DMS 273 treated with DMSO at 0.1 percent for 48 hours (cell line): ENCODE results near the gene ZWILCH.

ENCODE experiments used
- DNase-seq: peaks from one replicate; lab custom pipeline; 2025; lab: John Stamatoyannopoulos, UW

The ZWILCH gene

DNA sequence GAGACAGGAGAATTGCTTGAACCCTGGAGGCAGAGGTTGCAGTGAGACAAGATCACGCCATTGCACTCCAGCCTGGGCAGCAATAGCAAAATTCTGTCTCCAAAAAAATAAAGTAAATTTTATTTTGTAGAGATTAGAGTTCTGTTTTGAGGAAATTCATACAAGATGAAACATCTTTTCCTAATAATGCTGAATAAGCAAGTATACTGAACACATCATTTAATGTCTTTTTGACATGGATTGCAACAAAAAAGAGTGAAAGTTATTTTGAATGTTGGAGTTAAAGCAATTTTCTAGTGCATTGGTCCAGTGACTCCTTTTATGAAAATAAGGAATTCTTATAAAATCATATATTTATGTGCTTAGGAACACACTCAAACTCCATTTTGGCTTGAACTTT, 40.1 kb downstream of the ZWILCH start:
- DNase-seq: no peak

- DNase-seq: no peak
Measured at GRCh38 chr15:66555685-66556084, 50.6 kb downstream of the ZWILCH start.

DNA sequence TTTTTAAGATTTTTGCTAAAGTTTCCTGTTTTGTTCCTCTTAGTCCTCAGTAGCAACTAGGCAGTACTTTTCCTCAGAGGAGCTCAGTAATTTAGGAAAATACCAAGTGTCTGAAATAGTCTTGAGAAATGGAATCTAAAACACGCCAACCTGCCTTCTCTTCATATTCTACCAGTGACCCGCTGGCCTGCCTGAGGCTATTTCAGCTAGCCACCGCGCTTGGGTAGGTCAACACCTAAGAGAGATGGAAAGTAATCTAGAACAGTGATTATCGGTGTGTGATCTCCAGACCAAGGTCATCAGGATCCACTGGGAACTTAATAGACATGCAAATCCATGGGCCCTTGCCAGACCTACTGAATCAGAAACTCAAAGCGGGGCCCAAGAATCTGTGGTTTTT, 53.1 kb downstream of the ZWILCH start:
- no peak for DNase-seq

DNA sequence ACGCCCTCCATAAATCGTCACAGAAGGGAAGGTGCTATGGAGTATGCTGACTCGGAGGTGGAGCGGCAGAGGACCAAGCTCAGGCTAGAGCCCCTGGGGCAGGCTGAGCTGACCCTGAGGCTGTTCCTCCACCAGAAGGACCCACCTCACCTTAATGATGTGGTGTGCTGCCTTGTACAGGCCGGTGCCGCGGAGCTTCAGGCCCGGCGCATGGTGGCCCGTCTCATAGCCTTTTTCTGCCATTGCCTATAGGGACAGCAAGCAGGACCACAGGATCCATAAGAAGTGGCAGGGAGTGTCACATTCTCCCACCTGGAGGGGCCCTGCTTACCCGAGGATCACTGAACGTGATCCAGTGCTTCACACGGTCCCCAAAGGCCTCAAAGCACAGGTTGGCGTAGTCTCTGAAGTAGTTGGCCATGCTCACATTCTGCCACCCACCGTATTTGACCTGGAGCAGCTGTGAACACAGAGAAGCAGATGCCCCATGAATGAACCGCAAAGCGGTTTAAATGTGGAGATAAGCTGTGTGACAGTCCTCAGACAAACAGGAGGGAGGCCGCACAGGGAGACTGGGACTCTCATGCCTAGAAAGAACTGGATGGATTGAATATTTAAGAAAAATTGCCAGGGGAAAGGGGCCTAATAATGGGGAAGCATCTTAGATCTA, 55.9 kb downstream of the ZWILCH start:
- DNase-seq: no peak

DNA sequence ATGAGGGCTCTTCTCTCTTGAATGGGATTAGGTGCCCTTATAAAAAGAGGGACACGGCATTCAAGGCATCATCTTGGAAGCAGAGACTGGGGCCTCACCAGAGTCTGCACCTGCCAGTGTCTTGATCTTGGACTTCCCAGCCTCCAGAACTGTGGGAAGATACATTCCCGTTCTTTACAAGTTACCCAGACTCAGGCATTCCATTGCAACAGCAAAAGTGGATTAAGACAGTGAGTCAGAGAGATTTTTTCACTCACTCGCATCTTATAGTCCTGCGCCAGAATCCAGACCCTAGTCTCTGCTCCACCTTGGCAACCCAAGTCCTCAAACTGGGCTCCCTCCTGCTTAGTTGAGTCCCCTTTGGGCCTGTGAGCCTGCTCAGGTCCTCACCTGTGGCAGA, 58.0 kb downstream of the ZWILCH start:
- no peak for DNase-seq

DNA sequence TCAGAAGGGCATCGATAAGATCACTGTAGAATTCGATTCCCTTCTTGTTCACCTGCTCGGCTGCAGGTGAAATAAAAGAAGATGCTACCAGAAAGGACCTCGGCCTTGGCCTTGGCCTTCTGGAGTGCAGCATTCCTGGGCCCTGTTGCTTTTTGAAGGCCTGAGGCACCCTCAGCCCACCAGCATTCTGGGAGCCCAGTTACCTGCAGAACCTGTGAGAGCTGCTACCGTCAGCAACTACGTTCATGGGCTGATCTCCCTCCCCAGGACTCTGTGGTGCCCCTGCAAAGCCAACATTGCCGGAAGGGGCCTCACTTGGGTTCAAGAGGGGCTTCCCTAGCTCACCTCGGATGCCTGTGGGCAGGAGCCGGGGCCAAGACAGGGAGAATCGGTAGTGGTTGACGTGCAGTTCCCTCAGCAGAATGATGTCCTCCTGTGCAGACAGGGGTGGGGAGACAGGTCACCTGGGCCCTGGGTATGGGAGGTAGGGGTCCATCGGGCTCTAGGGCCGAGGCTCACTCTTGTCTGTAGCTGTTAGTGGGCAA, 58.5 kb downstream of the ZWILCH start:
- no peak for DNase-seq

DNA sequence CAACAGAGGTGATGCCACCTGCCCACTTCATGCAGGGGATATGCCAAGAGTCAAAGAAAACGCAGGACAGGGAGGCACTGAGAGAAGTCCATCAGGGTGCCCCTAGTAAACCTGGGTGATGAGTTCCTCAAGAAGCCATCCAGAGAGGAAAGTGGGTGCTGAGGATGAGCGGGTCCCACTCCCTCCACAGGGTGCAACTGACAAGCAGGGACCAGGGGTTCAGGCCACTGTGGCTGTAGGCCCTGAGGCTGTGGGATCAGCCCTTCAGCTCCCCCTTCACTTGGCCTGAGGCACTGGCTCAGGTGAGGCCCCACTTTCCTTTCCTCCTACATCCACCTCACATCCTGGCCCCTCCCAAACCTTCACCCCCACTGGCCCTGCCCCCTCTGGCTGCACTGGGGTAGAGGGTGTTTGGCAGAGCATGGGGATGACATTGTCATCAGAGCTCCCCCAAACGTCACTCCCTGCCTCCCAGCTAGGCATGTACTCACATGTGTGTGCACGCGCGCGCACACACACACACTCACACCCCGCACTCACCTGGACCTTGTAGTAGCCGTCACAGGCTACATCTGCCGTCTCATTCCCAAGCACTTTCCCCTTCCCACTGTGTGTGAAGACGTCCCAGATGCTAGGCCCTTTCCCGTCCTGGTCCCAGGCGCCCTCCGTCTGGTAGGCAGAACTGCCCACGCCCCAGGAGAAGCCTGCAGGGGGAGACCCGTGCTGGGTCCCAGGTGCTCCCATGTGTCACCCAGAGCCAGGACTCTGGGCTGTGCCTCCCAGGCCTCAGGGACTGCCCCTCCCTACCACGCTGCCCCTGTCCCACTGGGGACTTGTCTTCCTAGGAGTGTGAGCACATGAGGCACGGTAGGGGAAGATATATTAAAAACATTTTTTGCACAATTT, 59.3 kb downstream of the ZWILCH start:
- DNase-seq: no peak

DNA sequence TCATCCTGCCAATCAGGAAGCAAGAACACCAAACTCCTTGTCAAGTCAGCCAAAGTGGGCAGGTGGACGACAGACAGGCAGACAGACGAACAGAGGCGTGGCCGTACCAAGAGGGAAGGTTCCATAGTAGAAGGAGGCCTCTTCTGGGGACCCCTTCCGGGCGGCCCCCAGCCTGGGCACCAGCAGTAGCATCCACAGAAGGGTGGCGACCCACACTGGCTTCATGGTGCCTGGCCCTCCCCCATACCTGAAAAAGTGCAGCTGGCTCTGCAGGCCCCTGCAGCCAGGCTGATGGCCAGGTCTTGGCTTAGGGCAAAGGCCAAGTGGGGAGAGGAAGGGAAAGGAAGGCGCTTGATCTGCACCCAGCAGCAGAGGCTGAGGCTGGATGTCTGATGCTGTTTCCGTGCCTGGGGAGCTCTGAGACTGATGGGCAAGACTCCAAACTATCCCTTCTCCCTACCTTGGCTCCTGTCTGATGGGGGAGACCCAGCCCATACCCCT, 60.1 kb downstream of the ZWILCH start:
- no peak for DNase-seq

DNA sequence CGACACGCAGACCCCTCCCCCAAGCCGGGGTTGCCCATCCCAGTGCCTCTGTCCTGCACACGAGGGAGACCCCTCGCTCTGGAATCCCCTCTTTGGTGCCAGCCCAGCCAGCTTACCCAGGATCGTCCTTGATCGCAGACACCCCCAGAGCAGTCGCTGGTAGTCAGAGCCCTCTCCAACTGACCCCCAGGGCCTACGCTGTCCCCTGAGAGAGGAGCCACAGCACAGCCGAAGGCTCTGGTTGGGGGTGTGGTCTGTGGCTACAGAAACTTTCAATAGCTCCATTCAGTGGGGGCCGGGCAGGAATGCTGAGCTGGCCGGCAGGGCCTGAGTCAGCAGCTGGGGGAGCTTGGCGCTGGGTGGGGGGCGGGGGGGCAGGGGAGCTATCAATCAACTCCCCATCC, 60.6 kb downstream of the ZWILCH start, which contains the start of gene LCTL:
Gene LCTL, minus strand, starts transcription at position 258 of the 404 bp plus-strand sequence. CDS start 633 bp downstream, outside the sequence.
- DNase-seq: no peak

DNA sequence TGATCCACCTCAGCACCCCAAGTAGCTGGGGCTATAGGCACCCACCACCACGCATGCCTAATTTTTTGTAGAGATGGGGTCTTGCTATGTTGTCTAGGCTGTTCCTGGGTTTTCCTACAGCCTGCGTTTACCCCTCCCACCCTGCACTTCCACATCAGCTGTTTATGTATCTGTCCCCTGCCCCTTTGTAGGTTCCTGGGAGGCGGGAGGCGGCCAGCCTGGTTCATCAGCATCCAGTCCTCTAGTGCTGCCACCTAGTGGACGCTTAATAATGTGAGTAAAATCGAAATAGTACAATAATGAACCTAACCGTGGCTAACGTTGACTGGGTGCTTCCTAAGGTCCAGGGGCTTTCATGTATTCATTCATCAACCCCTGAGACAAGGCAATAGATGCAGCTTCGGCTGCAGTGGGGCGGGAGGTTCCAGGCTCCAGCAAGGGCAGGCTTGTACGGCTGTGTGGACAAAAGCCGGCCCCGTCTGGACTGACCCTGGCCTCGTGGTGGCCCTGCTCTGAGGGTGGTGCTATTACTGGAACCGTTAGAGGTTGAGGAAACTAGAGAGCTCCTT, 61.9 kb downstream of the ZWILCH start:
- peak; percentile 27 for DNase-seq

GRCh38 chr15:66567897-66568296, 62.8 kb downstream of the ZWILCH start:
- DNase-seq: no peak

DNA sequence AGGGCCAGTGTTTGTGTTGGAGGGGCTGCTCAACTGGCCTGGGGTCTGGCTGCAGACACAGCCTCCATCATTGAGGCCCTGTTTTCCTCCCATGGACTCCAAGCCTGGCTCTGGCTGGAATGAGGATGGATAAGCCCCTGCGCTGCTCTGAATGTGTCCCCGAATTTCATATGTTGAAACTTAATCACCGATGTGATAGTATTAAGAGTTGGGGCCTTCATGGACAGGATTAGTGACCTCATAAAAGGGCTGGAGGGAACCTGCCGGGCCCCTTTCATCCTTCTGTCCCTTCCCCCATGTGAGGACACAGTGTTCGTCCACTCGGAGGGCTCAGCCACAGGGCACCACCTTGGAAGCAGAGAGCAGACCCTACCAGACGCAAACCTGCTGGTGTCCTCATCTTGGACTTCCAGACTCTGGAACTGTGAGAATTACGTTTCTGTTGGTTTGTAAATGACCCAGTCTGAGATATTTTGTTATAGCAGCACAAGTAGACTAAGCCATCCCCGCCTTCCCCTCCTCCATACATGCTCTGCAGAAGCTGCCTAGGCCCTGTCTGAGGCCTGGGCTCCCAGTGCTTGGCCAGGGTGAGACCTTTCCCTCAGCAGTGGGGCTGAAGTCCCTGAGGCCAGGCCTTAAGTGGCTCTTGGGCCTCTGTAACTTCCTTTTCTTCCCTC, 64.5 kb downstream of the ZWILCH start:
- DNase-seq: no peak

GRCh38 chr15:66570327-66570726, 65.2 kb downstream of the ZWILCH start:
- no peak for DNase-seq

DNA sequence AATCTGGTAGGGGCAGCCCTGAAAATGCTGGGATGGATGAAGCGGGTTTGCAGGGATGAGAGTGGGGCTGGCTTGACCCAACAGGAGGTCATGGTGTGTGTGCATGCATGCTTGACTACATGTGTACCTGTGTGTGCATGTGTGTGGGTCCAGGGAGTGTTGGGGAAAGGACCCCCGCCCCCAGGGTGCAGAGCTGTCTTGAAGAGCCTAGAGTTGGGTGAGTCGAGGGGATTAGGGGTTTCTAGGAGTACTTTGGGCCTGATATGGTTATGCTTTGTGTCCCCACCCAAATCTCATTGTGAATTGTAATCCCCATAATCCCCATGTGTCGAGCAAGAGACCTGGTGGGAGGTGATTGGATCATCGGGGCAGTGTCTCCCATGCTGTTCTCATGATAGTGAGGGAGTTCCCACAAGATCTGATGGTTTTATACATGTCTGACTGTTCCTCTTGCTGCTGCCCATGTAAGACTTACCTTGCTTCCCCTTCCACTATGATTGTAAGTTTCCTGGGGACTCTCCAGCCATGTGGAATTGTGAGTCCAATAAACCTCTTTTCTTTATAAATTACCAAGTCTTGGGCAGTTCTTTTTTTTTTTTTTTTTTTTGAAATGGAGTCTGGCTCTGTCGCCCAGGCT, 65.8 kb downstream of the ZWILCH start:
- DNase-seq: no peak

- no peak for DNase-seq
Measured at GRCh38 chr15:66572146-66572545, 67.0 kb downstream of the ZWILCH start.

DNA sequence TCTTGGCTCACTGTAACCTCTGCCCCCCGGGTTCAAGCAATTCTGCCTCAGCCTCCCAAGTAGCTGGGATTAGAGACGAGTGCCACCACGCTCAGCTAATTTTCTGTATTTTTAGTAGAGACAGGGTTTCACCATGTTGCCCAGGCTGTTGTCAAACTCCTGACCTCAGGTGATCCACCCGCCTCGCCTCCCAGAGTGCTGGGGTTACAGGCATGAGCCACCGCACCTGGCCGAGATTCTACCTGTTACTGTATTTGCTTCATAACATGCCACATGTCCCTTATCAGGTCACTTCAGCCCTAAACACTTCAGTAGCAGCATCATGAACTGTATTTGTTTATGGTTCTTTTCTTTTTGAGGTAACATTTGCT, 68.2 kb downstream of the ZWILCH start:
- DNase-seq: no peak

GRCh38 chr15:66573719-66574595, 68.8 kb downstream of the ZWILCH start:
- no peak for DNase-seq

GRCh38 chr15:66574596-66574950, 69.4 kb downstream of the ZWILCH start:
- no peak for DNase-seq

- no peak for DNase-seq
Measured at GRCh38 chr15:66578286-66578875, 73.3 kb downstream of the ZWILCH start.

GRCh38 chr15:66580643-66581042, 75.5 kb downstream of the ZWILCH start:
- no peak for DNase-seq
